SK-N-MC (cell line): ENCODE results near the gene RPEL1.
"Not testable (repeated sequence)": the region's sequence is repeated elsewhere in the genome, so short reads cannot be mapped to it uniquely, and the experiment has no call there.

Experiments used
- EZH2 ChIP-seq: fragments of 200-600 bp; sonication (generic); IDR thresholded peaks from one replicate; pipeline ENCODE4 v1.6.1; 2017; ENCODE audit warnings: antibody characterized with exemption
- POLR2AphosphoS5 ChIP-seq: IDR thresholded peaks from 2 replicates; pipeline ENCODE4 v1.6.1; 2012; ENCODE audit warnings: mild to moderate bottlenecking, low read depth, low read length, borderline replicate concordance

- not testable (repeated sequence) for TF ChIP-seq POLR2AphosphoS5, EZH2
Measured at GRCh38 chr10:103216362-103216761, 29.3 kb upstream of the RPEL1 start.
